ENCODE results near the gene NFKBIL1.

- TF ChIP-seq CTCF (IDR thresholded peaks at IDR 0.05) = no peak
- TF ChIP-seq POLR2A (IDR thresholded peaks at IDR 0.05) = no peak
Observed at GRCh38 chr6:31579546-31580437, 32.4 kb downstream of the NFKBIL1 start.
